ENCODE results near the gene BPNT1. TPM values are rescaled to one million over a fixed set of nuclear protein-coding genes. Genes with fewer than 3 reads are reported as not detected.

The BPNT1 gene
- total and polyA plus RNA-seq, 2 of the 13 experiments (the other 11 are each of a cell fraction or from before 2014, with no cell fraction given) = 35.2 to 43.9 TPM

DNA sequence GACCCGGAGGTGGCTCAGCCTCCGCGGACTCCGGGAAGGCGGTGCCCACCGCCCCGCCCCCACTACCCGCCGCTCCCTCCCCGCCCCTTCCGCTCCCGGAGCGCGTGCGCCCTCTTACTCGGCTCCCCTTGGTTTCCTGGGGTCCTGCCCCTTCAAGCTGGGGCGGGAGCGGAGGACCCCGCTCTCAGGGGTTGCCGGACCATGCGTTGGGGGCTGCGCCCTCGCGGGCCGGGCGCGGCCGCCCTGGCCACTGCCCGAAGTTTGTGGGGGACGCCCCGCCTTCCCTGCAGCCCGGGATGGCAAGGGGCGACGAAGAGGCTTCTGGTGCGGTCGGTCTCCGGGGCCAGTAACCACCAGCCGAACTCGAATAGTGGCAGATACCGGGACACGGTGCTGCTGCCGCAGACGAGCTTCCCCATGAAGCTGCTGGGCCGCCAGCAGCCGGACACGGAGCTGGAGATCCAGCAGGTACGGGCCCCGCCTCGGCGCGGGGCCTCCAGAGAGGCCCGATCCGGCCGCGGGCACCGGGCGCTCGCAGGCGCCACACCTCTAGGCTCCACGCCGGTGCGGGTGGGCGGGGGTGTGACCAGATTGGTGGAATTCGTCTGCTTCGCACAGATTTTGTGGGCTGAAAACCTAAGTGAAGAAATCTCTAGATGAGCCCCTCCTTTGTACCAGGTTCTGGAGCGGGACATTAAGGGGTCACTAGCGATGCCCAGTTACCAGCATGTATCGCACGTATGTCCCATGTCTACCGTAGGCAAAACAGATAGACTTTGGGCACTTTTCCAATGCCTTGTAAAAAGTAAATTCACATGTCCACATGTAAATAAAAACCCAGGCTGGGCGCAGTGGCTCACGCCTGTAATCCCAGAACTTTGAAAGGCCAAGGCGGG, 4.7 kb upstream of the BPNT1 start, which contains the start of gene IARS2 (continued):
- TF ChIP-seq THYN1 (CRISPR knock-in tag; IDR thresholded peaks at IDR 0.05; ENCODE audit: borderline replicate concordance, low read depth) (no peak), GATAD2A (CRISPR knock-in tag; IDR thresholded peaks at IDR 0.05) (no peak), ZNF839 (CRISPR knock-in tag; IDR thresholded peaks at IDR 0.05; ENCODE audit: borderline replicate concordance) (no peak), HNF4G (IDR thresholded peaks at IDR 0.05; ENCODE audit: borderline replicate concordance, low read depth, low read length) (no peak; the same call in 1 of the 2 replicates), HNF4G (CRISPR knock-in tag; IDR thresholded peaks at IDR 0.05; ENCODE audit: borderline replicate concordance, low read depth) (no peak), ZNF180 (CRISPR knock-in tag; IDR thresholded peaks at IDR 0.05; ENCODE audit: borderline replicate concordance, low read depth) (no peak), SAFB2 (CRISPR knock-in tag; IDR thresholded peaks at IDR 0.05; ENCODE audit: borderline replicate concordance, low read depth) (peak; percentile 59), CHD4 (IDR thresholded peaks at IDR 0.05; ENCODE audit: borderline replicate concordance, low read length) (no peak), NFIC (IDR thresholded peaks at IDR 0.05; ENCODE audit: low read length) (no peak), RCOR2 (CRISPR knock-in tag; IDR thresholded peaks at IDR 0.05) (0 out of 2 replicates have a peak, but pooled peaks have one; percentile 24)
- TF ChIP-seq, protein P1, sequence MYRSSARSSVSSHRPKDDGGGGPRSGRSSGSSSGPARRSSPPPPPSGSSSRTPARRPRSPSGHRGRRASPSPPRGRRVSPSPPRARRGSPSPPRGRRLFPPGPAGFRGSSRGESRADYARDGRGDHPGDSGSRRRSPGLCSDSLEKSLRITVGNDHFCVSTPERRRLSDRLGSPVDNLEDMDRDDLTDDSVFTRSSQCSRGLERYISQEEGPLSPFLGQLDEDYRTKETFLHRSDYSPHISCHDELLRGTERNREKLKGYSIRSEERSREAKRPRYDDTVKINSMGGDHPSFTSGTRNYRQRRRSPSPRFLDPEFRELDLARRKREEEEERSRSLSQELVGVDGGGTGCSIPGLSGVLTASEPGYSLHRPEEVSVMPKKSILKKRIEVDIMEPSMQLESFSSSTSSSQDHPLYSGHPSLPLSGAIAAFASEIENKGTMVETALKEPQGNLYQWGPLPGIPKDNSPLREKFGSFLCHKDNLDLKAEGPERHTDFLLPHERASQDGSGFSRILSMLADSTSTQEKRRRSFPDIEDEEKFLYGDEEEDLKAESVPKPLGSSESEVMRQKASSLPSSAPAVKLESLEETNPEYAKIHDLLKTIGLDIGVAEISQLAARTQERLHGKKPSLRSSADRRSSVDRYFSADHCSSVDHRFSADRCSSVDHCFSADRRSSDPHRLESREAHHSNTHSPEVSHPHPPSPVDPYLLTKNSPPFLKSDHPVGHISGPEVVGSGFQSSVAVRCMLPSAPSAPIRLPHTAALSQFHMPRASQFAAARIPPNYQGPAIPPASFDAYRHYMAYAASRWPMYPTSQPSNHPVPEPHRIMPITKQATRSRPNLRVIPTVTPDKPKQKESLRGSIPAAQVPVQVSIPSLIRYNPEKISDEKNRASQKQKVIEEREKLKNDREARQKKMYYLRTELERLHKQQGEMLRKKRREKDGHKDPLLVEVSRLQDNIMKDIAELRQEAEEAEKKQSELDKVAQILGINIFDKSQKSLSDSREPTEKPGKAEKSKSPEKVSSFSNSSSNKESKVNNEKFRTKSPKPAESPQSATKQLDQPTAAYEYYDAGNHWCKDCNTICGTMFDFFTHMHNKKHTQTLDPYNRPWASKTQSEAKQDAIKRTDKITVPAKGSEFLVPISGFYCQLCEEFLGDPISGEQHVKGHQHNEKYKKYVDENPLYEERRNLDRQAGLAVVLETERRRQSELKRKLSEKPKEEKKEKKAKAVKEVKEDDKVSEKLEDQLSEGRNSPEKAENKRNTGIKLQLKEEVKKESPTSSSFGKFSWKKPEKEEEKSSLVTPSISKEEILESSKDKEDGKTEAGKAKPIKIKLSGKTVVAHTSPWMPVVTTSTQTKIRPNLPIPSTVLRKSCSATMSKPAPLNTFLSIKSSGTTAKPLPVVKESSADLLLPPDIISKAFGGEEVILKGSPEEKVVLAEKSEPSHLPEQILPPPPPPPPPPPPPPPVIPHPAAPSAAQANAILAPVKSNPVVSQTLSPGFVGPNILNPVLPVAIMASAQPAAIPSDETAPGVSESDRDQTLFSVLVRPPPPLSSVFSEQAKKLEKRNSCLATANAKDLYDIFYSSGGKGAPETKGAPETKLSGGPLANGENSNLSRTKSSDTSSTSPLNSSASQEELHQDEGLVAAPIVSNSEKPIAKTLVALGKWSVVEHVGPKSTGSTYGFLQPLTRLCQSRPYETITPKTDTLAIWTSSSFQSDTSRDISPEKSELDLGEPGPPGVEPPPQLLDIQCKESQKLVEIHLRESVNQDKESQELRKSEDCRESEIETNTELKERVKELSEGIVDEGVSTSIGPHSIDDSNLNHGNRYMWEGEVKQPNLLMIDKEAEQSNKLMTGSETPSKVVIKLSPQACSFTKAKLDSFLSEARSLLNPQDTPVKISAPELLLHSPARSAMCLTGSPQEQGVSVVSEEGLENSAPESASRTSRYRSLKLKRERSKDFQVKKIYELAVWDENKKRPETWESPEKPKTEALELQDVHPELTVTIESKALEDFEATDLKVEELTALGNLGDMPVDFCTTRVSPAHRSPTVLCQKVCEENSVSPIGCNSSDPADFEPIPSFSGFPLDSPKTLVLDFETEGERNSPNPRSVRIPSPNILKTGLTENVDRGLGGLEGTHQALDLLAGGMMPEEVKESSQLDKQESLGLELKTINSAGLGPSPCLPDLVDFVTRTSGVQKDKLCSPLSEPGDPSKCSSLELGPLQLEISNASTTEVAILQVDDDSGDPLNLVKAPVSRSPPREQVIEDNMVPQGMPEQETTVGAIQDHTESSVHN (CRISPR knock-in tag; IDR thresholded peaks at IDR 0.05) = 0 out of 2 replicates have a peak, but pooled peaks have one; percentile 72
- TF ChIP-seq, protein P2, sequence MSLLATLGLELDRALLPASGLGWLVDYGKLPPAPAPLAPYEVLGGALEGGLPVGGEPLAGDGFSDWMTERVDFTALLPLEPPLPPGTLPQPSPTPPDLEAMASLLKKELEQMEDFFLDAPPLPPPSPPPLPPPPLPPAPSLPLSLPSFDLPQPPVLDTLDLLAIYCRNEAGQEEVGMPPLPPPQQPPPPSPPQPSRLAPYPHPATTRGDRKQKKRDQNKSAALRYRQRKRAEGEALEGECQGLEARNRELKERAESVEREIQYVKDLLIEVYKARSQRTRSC (CRISPR knock-in tag; IDR thresholded peaks at IDR 0.05; ENCODE audit: low read depth) = no peak
- TF ChIP-seq, protein P3, sequence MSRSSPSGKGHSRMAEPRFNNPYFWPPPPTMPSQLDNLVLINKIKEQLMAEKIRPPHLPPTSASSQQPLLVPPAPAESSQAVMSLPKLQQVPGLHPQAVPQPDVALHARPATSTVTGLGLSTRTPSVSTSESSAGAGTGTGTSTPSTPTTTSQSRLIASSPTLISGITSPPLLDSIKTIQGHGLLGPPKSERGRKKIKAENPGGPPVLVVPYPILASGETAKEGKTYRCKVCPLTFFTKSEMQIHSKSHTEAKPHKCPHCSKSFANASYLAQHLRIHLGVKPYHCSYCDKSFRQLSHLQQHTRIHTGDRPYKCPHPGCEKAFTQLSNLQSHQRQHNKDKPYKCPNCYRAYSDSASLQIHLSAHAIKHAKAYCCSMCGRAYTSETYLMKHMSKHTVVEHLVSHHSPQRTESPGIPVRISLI (CRISPR knock-in tag; IDR thresholded peaks at IDR 0.05; ENCODE audit: borderline replicate concordance) = no peak
- TF ChIP-seq, protein P4, sequence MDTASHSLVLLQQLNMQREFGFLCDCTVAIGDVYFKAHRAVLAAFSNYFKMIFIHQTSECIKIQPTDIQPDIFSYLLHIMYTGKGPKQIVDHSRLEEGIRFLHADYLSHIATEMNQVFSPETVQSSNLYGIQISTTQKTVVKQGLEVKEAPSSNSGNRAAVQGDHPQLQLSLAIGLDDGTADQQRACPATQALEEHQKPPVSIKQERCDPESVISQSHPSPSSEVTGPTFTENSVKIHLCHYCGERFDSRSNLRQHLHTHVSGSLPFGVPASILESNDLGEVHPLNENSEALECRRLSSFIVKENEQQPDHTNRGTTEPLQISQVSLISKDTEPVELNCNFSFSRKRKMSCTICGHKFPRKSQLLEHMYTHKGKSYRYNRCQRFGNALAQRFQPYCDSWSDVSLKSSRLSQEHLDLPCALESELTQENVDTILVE (CRISPR knock-in tag; IDR thresholded peaks at IDR 0.05) = no peak; the same call in none of the 2 replicates
- TF ChIP-seq, protein P5, sequence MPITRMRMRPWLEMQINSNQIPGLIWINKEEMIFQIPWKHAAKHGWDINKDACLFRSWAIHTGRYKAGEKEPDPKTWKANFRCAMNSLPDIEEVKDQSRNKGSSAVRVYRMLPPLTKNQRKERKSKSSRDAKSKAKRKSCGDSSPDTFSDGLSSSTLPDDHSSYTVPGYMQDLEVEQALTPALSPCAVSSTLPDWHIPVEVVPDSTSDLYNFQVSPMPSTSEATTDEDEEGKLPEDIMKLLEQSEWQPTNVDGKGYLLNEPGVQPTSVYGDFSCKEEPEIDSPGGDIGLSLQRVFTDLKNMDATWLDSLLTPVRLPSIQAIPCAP (CRISPR knock-in tag; IDR thresholded peaks at IDR 0.05; ENCODE audit: low read depth) = no peak

Measured in HepG2 (cell line).